EL (cell line): ENCODE data around the gene PCGF1.
"Not testable (repeated sequence)": the region's sequence is repeated elsewhere in the genome, so short reads cannot be mapped to it uniquely, and the experiment has no call there.

Source experiments
- DNase-seq: peaks from one replicate; pipeline ENCODE4 v3.0.0-alpha.2; 2016

PCGF1 gene

DNA sequence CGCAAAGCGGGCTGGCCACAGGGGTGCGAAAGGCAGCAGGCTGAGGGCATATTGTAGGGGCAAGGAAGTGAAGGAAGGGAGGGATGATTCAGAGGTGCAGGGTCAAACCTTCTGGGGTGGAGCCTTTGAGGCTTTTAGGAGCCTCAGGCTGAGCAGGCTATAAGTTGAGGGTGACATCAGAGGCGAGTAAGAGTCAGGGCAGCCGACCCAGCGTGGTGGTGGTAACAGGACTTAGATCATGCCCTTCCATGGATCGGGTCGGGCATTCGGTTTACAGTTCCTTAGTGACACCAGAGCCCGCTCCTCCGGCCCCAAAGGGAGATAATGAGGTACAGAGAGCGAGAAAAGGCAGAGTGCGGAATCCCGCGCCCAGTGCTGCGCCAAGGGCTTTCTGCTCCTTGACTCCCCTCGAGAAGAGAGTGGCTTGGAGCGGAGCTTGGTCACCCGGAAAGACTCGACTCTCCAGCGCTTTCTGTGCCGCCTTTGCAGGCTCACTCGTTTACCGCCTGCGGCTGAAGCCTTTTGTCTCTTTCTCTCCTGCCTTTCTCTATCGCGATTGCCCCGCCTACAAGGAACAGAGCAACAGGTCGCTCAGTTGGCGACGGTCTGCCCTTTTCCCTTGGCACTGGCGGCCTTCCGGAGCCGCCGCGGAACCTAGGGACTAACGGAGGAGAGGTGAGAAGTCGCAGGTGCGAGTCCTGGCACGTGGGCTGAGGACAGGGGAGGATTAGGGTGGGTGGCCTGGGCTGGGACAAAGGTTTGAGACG, 8.8 kb downstream of the PCGF1 start:
- peak; percentile 84 for DNase-seq

DNA sequence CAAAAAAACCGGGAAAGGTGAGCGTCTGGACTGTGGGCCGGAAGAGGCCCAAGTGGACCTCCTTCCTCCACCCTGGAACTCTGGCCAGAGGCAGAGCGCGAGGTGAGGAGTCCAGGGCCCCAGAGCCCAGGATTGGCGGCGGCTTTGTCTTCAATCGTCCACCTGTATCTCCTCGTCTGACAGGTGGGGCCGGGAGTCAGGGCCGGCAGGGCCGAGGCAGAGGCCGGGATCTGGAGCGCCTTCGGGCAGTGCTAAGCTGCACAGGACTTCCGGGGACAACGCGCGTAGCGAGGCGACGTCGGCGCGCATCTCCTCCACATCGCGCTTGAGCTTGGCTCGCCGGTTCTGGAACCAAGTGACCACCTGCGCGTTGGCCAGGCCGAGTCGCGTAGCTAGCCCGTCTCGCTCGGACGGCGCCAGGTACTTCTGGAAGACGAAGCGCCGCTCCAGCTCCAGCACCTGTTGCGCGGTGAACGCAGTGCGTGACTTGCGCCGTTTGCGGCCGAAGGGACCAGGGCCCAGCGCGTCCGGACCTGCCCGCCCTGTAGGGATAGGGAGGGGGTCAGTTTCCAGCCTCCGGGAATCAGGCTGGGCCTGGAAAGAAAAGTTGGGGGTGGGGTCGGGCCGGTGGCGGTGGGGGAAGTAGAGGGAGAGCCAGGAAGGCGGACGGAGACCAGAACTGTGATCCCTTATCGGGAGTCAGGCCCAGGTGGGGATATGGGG, 9.6 kb downstream of the PCGF1 start:
- no peak for DNase-seq

GRCh38 chr2:74496997-74497776, 10.3 kb downstream of the PCGF1 start:
- DNase-seq: no peak

- no peak for DNase-seq
Observed at GRCh38 chr2:74495440-74495839, 12.1 kb downstream of the PCGF1 start.

DNA sequence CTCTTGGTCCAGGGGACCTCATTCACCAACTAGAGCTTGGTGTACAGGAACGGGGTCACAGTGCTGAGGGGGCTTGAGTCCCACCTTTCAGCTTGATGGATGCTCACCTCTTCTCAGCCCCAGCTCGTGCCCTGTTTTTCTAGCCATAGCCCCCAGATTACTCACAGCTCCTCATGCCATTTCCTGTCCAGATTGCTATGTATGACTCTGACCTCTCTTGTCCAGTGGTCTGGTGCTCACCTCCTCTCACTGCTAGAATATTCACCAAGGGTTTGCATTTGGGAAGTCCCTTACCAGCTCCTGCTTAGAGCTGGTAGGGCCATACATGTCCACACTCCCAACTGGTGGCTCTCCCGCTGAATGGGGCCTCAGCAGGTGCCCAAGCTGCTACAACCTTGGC, 13.9 kb downstream of the PCGF1 start:
- peak; percentile 63 for DNase-seq

DNA sequence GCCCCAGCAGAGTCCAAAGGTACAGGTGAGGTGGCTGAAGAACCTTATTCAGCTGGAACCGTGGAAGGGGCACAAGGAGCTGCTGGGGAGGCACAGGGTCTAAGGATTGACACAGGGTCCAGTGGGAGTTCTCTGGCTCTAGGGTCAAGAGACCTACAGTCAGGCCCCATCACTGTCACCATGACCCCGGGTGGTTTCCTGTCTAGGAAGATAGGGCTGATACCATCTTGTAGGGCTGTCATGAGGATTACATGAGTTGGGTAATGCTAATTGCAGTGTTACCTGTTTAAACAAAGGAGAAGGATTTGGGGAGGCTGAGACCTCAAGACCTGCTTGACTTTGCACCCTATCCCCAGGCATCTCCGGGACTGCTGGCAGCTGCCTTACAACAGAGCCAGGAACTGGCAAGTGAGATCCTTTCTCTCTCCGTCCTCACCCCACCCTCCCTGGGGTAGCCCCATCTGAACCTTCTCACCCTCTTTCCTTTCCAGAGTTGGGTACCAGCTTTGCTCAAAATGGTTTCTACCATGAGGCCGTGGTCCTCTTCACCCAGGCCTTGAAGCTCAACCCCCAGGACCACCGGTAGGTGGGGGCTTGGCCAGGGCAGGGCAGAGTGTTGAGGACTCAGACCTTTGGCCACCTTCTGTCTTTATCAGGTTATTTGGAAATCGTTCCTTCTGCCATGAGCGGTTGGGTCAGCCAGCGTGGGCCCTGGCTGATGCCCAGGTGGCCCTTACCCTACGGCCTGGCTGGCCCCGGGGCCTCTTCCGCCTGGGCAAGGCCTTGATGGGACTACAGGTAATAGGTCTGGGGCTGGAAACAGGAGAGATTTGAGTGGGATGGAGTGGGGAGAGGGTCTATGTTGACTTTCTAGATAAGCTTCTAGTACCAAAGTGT, 15.6 kb downstream of the PCGF1 start:
- no peak for DNase-seq

DNA sequence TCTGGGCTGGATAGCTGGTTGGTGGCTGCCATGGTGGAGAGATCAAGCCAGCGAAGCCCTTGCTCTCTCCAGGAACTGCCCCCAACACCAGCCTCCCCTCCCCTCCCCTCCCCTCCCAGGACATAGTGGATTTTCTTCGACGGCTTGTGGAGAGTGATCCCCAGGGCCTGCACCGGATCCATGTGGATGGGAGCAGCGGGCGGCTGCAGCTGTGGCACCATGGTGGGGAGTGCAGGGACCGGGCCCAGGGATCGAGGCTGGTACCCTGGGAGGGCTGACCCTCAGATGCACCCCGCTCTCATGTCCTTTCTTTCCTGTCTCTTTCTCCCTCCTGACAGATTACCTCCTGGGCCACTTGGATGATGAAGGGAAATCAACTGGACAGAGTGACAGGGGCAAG, 17.6 kb downstream of the PCGF1 start:
- DNase-seq: no peak

DNA sequence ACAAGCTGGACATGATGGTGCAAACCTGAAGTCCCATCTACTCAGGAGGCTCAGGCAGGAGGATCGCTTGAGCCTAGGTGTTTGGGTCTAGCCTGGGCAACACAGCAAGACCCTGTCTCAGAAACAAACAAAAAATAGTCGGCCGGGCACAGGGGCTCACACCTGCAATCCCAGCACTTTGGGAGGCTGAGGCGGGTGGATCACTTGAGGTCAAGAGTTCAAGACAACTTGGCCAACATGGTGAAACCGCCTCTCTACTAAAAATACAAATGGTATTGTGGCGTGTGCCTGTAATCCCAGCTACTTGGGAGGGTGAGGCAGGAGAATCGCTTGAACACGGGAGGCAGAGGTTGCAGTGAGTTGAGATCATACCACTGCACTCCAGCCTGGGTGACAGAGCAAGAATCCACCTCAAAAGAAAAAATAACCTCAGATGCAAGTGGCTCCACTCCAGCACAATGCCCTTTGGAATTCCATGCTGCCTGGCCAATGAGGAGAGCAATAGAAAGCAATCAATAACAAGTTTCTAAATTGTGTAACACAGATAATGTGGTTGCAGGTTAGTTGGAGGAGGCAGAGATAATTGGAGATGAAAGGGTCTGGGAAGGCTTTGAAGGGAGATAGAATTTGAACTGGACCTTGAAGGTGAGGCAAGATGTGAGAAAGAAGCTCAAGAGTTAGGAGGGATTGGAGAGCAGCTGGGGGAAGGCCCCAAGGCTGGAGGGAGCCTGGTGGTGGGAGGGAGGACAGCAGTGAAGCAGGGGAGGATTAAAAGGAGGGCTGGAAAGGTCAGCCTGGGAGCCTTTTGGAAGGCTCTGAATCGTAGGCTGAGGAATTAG, 18.6 kb downstream of the PCGF1 start:
- no peak for DNase-seq

DNA sequence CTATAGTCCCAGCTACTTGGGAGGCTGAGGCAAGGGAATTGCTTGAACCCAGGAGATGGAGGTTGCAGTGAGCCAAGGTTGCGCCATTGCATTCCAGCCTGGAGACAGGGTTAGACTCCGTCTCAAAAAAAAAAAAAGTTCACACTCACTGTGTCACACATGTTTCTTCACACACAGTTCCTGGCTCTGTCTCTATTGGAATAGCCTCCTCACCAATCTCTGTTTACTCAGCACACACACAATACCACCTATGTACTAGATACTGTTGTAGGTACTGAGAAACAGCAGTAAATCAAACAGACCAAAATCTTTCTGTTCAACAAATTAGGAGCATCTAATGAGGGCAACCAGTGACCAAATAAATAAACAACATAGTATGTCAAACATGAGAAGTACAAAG, 21.4 kb downstream of the PCGF1 start:
- DNase-seq: no peak

DNA sequence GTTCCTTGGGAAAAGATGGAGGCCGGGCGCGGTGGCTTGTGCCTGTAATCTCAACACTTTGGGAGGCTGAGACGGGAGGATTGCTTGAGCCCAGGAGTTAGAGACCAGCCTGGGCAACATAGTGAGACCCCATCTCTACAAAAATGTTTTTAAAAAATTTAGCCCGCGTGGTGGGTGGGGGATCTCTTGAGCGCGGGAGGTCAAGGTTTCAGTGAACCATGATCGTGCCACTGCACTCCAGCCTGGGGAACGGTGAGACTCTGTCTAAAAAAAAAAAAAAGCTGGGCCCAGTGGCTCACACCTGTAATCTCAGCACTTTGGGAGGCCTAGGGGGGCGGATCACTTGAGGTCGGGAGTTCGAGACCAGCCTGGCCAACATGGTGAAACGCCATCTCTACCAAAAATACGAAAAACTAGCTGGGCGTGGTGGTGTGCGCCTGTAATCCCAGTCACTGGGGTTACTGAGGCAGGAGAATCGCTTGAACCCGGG, 23.8 kb downstream of the PCGF1 start:
- DNase-seq: not testable (repeated sequence)

DNA sequence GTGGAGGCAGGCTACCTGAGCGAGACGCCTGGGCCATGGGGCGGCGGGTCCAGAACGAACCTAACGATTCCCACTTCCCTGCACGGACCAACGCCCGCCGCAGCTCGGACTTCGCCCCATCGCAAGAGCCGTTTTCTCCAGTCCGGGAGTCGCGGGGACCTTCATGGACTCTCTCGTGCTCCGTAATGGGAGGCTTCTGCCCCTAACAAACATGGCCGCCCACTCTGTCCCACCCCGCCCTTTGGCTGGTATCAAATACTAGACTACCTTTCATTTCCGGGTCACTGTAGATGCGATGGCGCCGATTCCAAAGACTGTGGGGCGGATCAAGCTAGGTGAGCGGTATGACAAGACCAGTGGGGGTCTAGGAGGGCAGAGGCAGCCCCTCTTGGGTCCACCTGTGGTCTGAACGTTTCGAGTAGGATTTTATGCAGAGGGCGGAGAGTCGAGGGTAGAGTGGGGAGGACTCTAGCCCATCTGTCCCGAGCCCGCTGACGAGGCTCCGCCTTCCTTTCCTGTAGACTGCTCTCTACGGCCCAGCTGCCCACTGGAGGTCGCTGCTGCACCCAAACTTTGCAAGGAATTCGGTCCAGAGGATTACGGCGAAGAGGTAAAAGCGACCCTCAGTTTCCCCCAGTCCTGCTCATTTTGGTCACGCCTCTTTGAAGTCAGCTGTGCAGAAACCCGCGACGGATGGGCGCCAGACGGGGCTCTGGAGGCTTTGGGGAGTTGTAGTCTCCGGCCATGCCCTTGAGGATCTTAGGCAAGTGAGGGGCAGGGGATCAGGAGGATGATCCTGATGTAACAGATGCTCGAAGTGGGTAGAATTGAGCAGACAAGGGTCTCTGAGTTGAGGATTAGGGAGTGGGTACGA, 24.5 kb downstream of the PCGF1 start, which contains the start of the genes CCDC142 and TTC31:
TSS of gene CCDC142 (minus strand) at position 198 of the 874 bp plus-strand sequence. CDS start at position 37, 161 bp downstream.
TSS of gene TTC31 (plus strand) at position 281 of the 874 bp plus-strand sequence. CDS start at position 296, 15 bp downstream.
- DNase-seq: peak; percentile 94

GRCh38 chr2:74481961-74482800, 25.3 kb downstream of the PCGF1 start:
- peak; percentile 33 for DNase-seq

- DNase-seq: no peak
Observed at GRCh38 chr2:74481431-74481830, 26.1 kb downstream of the PCGF1 start.

DNA sequence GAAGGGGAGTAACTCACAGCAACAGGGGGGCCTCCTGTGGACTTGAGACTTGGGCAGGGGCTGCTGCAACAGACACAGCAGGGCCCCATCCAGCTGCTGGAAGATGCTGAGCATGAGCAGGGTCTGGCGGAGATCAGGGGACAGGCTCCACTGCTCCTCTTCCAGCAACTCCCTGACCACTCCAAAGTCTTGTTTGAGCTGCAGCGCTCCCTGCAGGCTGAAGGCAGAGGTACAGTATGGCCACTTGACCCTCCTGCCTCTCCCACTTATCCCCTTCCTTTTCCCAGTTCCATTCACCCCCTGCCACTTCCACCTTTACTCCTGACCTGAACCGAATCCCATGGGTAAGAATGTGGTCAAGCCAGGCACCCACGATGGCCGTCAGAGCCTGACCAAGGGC, 32.6 kb downstream of the PCGF1 start:
- no peak for DNase-seq

DNA sequence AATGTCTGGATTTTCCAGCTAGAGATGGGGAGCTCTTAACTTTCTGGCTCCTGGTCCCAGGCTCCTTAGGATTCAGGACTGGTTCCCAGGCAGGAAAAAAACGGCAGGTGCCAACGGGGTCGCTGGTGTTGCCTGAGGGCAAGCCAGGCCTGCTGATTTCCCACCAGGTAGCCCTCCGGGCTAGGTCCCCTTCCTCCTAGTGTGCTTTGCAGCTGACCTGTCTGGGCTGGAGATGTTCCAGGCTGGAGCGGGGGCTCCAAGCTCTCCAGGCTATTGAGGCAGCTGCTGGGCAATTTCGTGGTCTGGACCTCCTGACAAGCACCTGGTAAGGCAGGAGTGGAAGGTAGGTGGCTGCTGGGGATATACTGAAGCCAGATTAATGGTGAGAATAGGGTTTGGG, 33.0 kb downstream of the PCGF1 start:
- DNase-seq: no peak

DNA sequence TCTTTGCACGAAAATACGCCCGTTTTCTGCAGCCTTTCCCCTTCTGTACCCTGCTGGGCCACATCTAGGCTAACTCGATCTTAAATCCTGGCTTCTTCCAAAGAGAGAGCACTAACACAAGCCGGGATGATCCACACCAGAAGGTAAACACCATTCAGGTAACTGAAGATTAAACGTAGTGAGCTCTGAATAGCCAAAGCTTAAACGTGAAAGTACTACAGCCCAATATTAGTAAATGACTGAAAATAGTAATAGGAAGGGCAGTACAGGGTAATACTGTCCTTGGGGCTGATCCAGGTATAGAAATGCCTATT, 34.6 kb downstream of the PCGF1 start:
- DNase-seq: no peak

GRCh38 chr2:74472086-74472944, 35.2 kb downstream of the PCGF1 start, which contains the start of gene MRPL53:
MRPL53 (minus strand) TSS chr2:74472680; CDS start chr2:74472660, 20 bp downstream.
- DNase-seq: peak; percentile 93
